Panc1 (cell line): Measurements from ENCODE around the gene CNTRL.

ENCODE experiments used
- POLR2AphosphoS5 ChIP-seq: IDR thresholded peaks from 2 replicates; pipeline ENCODE4 v1.6.1; 2012; ENCODE audit warnings: mild to moderate bottlenecking, low read depth, low read length, moderate library complexity
- SIN3A ChIP-seq: IDR thresholded peaks from 2 replicates; pipeline ENCODE4 v1.6.1; 2012; ENCODE audit warnings: low read depth, mild to moderate bottlenecking, low read length, moderate library complexity, borderline replicate concordance; ENCODE audit not compliant: insufficient read depth
- TCF7L2 ChIP-seq: IDR thresholded peaks from 2 replicates; pipeline ENCODE4 v1.6.1; 2011; ENCODE audit warnings: mild to moderate bottlenecking, low read depth, low read length, inconsistent platforms
- TF ChIP-seq, protein P1 (sequence below): fragments of 450-650 bp; IDR thresholded peaks from 2 replicates; pipeline ENCODE4 v1.5.1; 2017; ENCODE audit warnings: mild to moderate bottlenecking

DNA sequence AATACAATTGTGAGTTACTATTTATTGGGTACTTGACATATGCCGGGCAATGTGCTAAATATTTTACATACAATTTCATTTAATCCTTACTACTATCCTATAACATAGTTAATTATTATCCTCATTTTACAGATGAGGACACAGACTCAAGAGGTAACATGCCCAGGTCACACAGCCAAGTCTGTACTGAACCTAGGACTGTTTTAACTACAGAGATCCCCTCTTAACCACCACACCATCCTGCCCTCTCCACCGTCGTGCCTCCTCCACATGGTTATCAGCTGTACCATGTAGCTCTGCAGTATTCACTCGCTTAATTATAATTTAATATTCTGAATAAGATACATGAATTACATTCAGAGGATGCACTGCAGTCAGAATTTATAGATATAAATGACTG, 121.6 kb downstream of the CNTRL start:
- TF ChIP-seq, protein P1, sequence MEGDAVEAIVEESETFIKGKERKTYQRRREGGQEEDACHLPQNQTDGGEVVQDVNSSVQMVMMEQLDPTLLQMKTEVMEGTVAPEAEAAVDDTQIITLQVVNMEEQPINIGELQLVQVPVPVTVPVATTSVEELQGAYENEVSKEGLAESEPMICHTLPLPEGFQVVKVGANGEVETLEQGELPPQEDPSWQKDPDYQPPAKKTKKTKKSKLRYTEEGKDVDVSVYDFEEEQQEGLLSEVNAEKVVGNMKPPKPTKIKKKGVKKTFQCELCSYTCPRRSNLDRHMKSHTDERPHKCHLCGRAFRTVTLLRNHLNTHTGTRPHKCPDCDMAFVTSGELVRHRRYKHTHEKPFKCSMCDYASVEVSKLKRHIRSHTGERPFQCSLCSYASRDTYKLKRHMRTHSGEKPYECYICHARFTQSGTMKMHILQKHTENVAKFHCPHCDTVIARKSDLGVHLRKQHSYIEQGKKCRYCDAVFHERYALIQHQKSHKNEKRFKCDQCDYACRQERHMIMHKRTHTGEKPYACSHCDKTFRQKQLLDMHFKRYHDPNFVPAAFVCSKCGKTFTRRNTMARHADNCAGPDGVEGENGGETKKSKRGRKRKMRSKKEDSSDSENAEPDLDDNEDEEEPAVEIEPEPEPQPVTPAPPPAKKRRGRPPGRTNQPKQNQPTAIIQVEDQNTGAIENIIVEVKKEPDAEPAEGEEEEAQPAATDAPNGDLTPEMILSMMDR: no peak
- TF ChIP-seq TCF7L2 (no peak), SIN3A (no peak), POLR2AphosphoS5 (no peak)
